ENCODE measurements around the gene SLC38A7. TPM values are rescaled to one million over a fixed set of nuclear protein-coding genes. Genes with fewer than 3 reads are reported as not detected.
A peak's percentile ranks its signal among the peaks of the same experiment; 100 is the strongest.

The SLC38A7 gene
- total RNA-seq, 2 experiments from 2014 or later = 5.3 to 5.6 TPM

GRCh38 chr16:58733248-58733670 is 48.7 kb upstream of the SLC38A7 start:
- Mint-ChIP-seq H3K27me3 (no peaks in the 10 kb centered on the region), H3K9me3 (no peaks in the 10 kb centered on the region), H3K27ac (peak overlapping the region; percentile 71), H3K4me3 (peak overlapping the region; percentile 99), H3K4me1 (ENCODE audit: low read depth) (peaks cover 57% of the 10 kb centered on the region), H3K36me3 (ENCODE audit: low read depth) (peaks cover 12% of the 10 kb centered on the region)
- Histone ChIP-seq H3K4me1 (ENCODE audit: insufficient read depth, low read length) (peaks cover 15% of the 10 kb centered on the region), H3K27ac (ENCODE audit: low read depth in 1 of 2, low read length in 2 of 2) (no peak overlapping the region), H3K9me3 (ENCODE audit: control insufficient read depth in 1 of 2, insufficient read depth in 1 of 2, low read length in 2 of 2) (no peaks in the 10 kb centered on the region), H3K4me3 (ENCODE audit: low read length) (peak overlapping the region; percentile 92), H3K36me3 (ENCODE audit: insufficient read depth, low read length) (no peaks in the 10 kb centered on the region), H3K27me3 (ENCODE audit: control insufficient read depth in 1 of 2, insufficient read depth in 2 of 2, low read length in 2 of 2) (no peaks in the 10 kb centered on the region)
- POLR2A ChIA-PET = no interaction called here
- TF ChIP-seq CTCF (IDR thresholded peaks at IDR 0.05) = no peak
- intact Hi-C loops (cut with DNase I, micrococcal nuclease) = loop anchor here in 1 of 2 experiments (5.0 kb wide), 2 partner anchors 46 to 101 kb away; no protein-coding TSS in a partner anchor
- peak in 1 of 14 experiments; percentile 7 for DNase-seq
- no peak for ATAC-seq (ENCODE audit: poor library complexity)
- CTCF ChIA-PET = interaction anchor here (0.6 to 1.7 kb wide), 4 partner anchors 23 to 1196 kb away, joined by 3 to 13 read pairs (median 4); partner anchors contain the start of gene CCDC102A

GRCh38 chr16:58732545-58733247 is 48.1 kb upstream of the SLC38A7 start:
- Mint-ChIP-seq H3K36me3 (ENCODE audit: low read depth) (peaks cover 12% of the 10 kb centered on the region), H3K27me3 (no peaks in the 10 kb centered on the region), H3K9me3 (no peaks in the 10 kb centered on the region), H3K4me3 (peak overlapping the region; percentile 99), H3K4me1 (ENCODE audit: low read depth) (peaks cover 57% of the 10 kb centered on the region), H3K27ac (peak overlapping the region; percentile 71)
- peaks cover 15% of the 10 kb centered on the region for H3K4me1 ChIP-seq (ENCODE audit: insufficient read depth, low read length)
- no peak overlapping the region for H3K27ac ChIP-seq (ENCODE audit: low read depth in 1 of 2, low read length in 2 of 2)
- intact Hi-C loops (cut with DNase I, micrococcal nuclease) = loop anchor here in 1 of 2 experiments (5.0 kb wide), 2 partner anchors 45 to 100 kb away; no protein-coding TSS in a partner anchor
- ChIA-PET POLR2A (interaction anchor here (1.6 kb wide), 1 partner anchor 49 kb away, joined by 4 read pairs; the partner anchor contains the start of gene SLC38A7), CTCF (interaction anchor here (1.5 kb wide), 1 partner anchor 396 kb away, joined by 3 read pairs; no protein-coding TSS in a partner anchor)
- H3K4me3 ChIP-seq (ENCODE audit: low read length) = peak overlapping the region; percentile 92
- no peak for ATAC-seq (ENCODE audit: poor library complexity)
- no peaks in the 10 kb centered on the region for H3K36me3 ChIP-seq (ENCODE audit: insufficient read depth, low read length)
- TF ChIP-seq CTCF (IDR thresholded peaks at IDR 0.05) = no peak
- no peaks in the 10 kb centered on the region for H3K27me3 ChIP-seq (ENCODE audit: control insufficient read depth in 1 of 2, insufficient read depth in 2 of 2, low read length in 2 of 2)
- no peaks in the 10 kb centered on the region for H3K9me3 ChIP-seq (ENCODE audit: control insufficient read depth in 1 of 2, insufficient read depth in 1 of 2, low read length in 2 of 2)
- DNase-seq = no peak

GRCh38 chr16:58730724-58731370 is 46.3 kb upstream of the SLC38A7 start:
- H3K27ac Mint-ChIP-seq = no peak overlapping the region
- peak overlapping the region; percentile 56 for H3K4me3 Mint-ChIP-seq
- Histone ChIP-seq H3K27ac (ENCODE audit: low read depth in 1 of 2, low read length in 2 of 2) (no peak overlapping the region), H3K9me3 (ENCODE audit: control insufficient read depth in 1 of 2, insufficient read depth in 1 of 2, low read length in 2 of 2) (no peaks in the 10 kb centered on the region), H3K27me3 (ENCODE audit: control insufficient read depth in 1 of 2, insufficient read depth in 2 of 2, low read length in 2 of 2) (no peaks in the 10 kb centered on the region), H3K36me3 (ENCODE audit: insufficient read depth, low read length) (no peaks in the 10 kb centered on the region), H3K4me1 (ENCODE audit: insufficient read depth, low read length) (peaks cover 15% of the 10 kb centered on the region), H3K4me3 (ENCODE audit: low read length) (no peak overlapping the region)
- ChIA-PET CTCF (interaction anchor here (1.2 kb wide), 2 partner anchors 18 to 25 kb away, joined by 3 to 4 read pairs; no protein-coding TSS in a partner anchor), POLR2A (interaction anchor here (1.3 kb wide), 1 partner anchor 25 kb away, joined by 3 read pairs; no protein-coding TSS in a partner anchor)
- H3K4me1 Mint-ChIP-seq (ENCODE audit: low read depth) = peaks cover 53% of the 10 kb centered on the region
- no peak for ATAC-seq (ENCODE audit: poor library complexity)
- no peaks in the 10 kb centered on the region for H3K9me3 Mint-ChIP-seq
- intact Hi-C loops (cut with DNase I, micrococcal nuclease) = loop anchor here in 1 of 2 experiments (5.0 kb wide), 2 partner anchors 44 to 99 kb away; no protein-coding TSS in a partner anchor
- H3K27me3 Mint-ChIP-seq = no peaks in the 10 kb centered on the region
- no peak for DNase-seq
- no peak for TF ChIP-seq CTCF (IDR thresholded peaks at IDR 0.05)
- H3K36me3 Mint-ChIP-seq (ENCODE audit: low read depth) = peaks cover 12% of the 10 kb centered on the region
